ENCODE measurements around the gene RAB36.

DNA sequence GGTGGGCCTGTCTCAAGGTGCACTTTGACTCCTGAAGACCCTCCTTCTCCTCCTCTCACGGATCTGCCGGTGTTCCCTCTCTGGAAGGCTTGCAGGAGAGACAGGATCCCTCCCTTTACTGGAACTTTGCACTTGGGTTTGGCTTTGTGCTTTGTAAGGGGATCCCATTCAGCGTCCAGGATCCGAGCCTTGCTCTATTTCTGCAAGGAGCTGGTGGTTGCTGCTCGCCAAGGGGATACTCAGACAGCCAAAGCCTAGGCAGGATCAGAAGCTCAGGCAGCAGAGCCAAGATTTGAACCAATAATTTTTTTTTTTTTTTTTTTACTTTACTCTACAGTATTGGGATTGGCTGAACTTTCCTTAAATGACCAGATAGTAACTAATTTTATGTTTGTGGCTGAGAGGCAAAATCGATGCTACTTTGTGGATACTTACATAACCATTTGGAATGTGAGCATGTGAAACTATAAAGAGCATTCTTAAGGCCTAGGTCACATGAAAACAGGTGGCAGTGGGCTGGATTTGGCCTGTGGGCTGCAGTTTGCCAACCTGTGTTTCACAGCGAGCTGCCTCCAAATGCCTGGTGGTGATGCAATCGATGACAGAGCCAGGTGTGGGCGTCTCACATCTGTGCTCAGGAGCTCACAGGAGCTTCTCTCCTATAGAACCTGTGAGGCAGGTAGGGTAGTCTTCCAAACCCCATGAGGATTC, 60.2 kb downstream of the RAB36 start:
- TF ChIP-seq YY1 (IDR thresholded peaks at IDR 0.05; ENCODE audit: insufficient read depth, insufficient read length): no peak
- TF ChIP-seq ZNF274 (IDR thresholded peaks at IDR 0.05; ENCODE audit: low read depth, low read length): no peak

Data from NT2/D1 (cell line).